HepG2 (cell line): Measurements from ENCODE around the gene SBNO1. TPM values are rescaled to one million over a fixed set of nuclear protein-coding genes. Genes with fewer than 3 reads are reported as not detected.

ENCODE experiments used
- AGO1 ChIP-seq: fragments of 200-400 bp; formaldehyde crosslinking; IDR thresholded peaks from 2 replicates; pipeline ENCODE4 v1.6.1; 2017; ENCODE audit warnings: mild to moderate bottlenecking, low read depth, low read length, moderate library complexity; ENCODE audit not compliant: poor library complexity, severe bottlenecking
- ASH2L ChIP-seq: fragments of 300-600, 200-600 bp; sonication (generic); IDR thresholded peaks from 2 replicates; pipeline ENCODE4 v1.7.0; 2017; ENCODE audit warnings: low read depth, mild to moderate bottlenecking, moderate library complexity, mixed read lengths, low read length; ENCODE audit not compliant: insufficient read length
- ATF1 ChIP-seq: IDR thresholded peaks from 2 replicates; pipeline ENCODE4 v1.6.1; 2016; ENCODE audit warnings: mild to moderate bottlenecking, control low read depth
- ATF7 ChIP-seq, 2 experiments: fragments of 450-650 bp in 1 of 2; sonication (generic) in 1 of 2; formaldehyde crosslinking in 1 of 2; IDR thresholded peaks; 2 replicates each; pipeline versions ENCODE4 v1.4.0 to v1.6.1; 2016 to 2020; ENCODE audit warnings: antibody characterized with exemption in 1 of 2, mild to moderate bottlenecking in 1 of 2, missing genetic modification reagents in 1 of 2
- ELF4 ChIP-seq: sonication (generic); formaldehyde crosslinking; IDR thresholded peaks from 2 replicates; pipeline ENCODE4 v1.5.0; 2020; ENCODE audit warnings: missing genetic modification reagents, mild to moderate bottlenecking, moderate library complexity, borderline replicate concordance
- FOXA1 ChIP-seq, 2 experiments: fragments of 450-650 bp in 1 of 2; sonication (generic) in 1 of 2; formaldehyde crosslinking in 1 of 2; IDR thresholded peaks; 2 replicates each; pipeline versions ENCODE4 v1.4.0 to v1.6.1; 2016 to 2020; ENCODE audit warnings: missing genetic modification reagents in 1 of 2
- HMGA1 ChIP-seq: sonication (generic); formaldehyde crosslinking; conservative IDR thresholded peaks from 2 replicates; pipeline ENCODE4 v1.4.0; 2020; ENCODE audit warnings: missing genetic modification reagents
- HNRNPK ChIP-seq: fragments of 200-400 bp; formaldehyde crosslinking; IDR thresholded peaks from 2 replicates; pipeline ENCODE4 v1.6.1; 2018; ENCODE audit warnings: low read length, low read depth, moderate library complexity, mild to moderate bottlenecking; ENCODE audit not compliant: poor library complexity, severe bottlenecking
- HNRNPUL1 ChIP-seq: fragments of 200-400 bp; formaldehyde crosslinking; IDR thresholded peaks from 2 replicates; pipeline ENCODE4 v1.6.1; 2017; ENCODE audit warnings: low read depth, mild to moderate bottlenecking, low read length, moderate library complexity
- MATR3 ChIP-seq: sonication (generic); formaldehyde crosslinking; IDR thresholded peaks from 2 replicates; pipeline ENCODE4 v1.4.0; 2020; ENCODE audit warnings: missing genetic modification reagents
- MEF2D ChIP-seq: sonication (generic); formaldehyde crosslinking; IDR thresholded peaks from 2 replicates; pipeline ENCODE4 v1.5.1; 2020; ENCODE audit warnings: mild to moderate bottlenecking, missing genetic modification reagents
- MXD4 ChIP-seq: IDR thresholded peaks from 2 replicates; pipeline ENCODE4 v1.6.1; 2016; ENCODE audit warnings: mild to moderate bottlenecking, missing biosample characterization, missing genetic modification reagents
- NFKBIZ ChIP-seq: IDR thresholded peaks from 2 replicates; pipeline ENCODE4 v1.6.1; 2018; ENCODE audit warnings: missing genetic modification reagents, missing compliant biosample characterization
- NRL ChIP-seq: sonication (generic); formaldehyde crosslinking; IDR thresholded peaks from 2 replicates; pipeline ENCODE4 v1.5.0; 2020; ENCODE audit warnings: missing genetic modification reagents, mild to moderate bottlenecking, moderate library complexity, borderline replicate concordance
- PHF8 ChIP-seq: sonication (generic); formaldehyde crosslinking; IDR thresholded peaks from 2 replicates; pipeline ENCODE4 v1.5.0; 2020; ENCODE audit warnings: missing genetic modification reagents
- RAD21 ChIP-seq: fragments of 450-650 bp; formaldehyde crosslinking; IDR thresholded peaks from 2 replicates; pipeline ENCODE4 v1.5.0; 2020; ENCODE audit warnings: mild to moderate bottlenecking
- SALL2 ChIP-seq: sonication (generic); formaldehyde crosslinking; IDR thresholded peaks from 2 replicates; pipeline ENCODE4 v1.8.1; 2023; ENCODE audit warnings: mild to moderate bottlenecking, missing genetic modification reagents, inconsistent platforms
- SRF ChIP-seq: IDR thresholded peaks from 2 replicates; pipeline ENCODE4 v1.6.1; 2011; ENCODE audit warnings: mild to moderate bottlenecking, low read depth, low read length, moderate library complexity
- YEATS2 ChIP-seq: sonication (generic); formaldehyde crosslinking; IDR thresholded peaks from 2 replicates; pipeline ENCODE4 v1.4.0; 2020; ENCODE audit warnings: missing genetic modification reagents, borderline replicate concordance
- ZBTB4 ChIP-seq: sonication (generic); formaldehyde crosslinking; IDR thresholded peaks from 2 replicates; pipeline ENCODE4 v1.4.0; 2020; ENCODE audit warnings: missing genetic modification reagents, mild to moderate bottlenecking, borderline replicate concordance
- ZNF263 ChIP-seq: sonication (generic); formaldehyde crosslinking; IDR thresholded peaks from 2 replicates; pipeline ENCODE4 v1.4.0; 2020; ENCODE audit warnings: missing genetic modification reagents
- ZNF496 ChIP-seq: sonication (generic); formaldehyde crosslinking; IDR thresholded peaks from 2 replicates; pipeline ENCODE4 v1.8.1; 2023; ENCODE audit warnings: mild to moderate bottlenecking, moderate library complexity, missing genetic modification reagents; ENCODE audit not compliant: insufficient replicate concordance
- ZNF574 ChIP-seq: sonication (generic); formaldehyde crosslinking; IDR thresholded peaks from 2 replicates; pipeline ENCODE4 v1.4.0; 2020; ENCODE audit warnings: missing genetic modification reagents
- ZNF576 ChIP-seq: sonication (generic); formaldehyde crosslinking; IDR thresholded peaks from 2 replicates; pipeline ENCODE4 v1.4.0; 2020; ENCODE audit warnings: mild to moderate bottlenecking, missing genetic modification reagents
- polyA plus RNA-seq, 8 experiments: library from polyadenylated mRNA; depleted of rRNA in 3 of 8; stranded (reverse) in 7 of 8; unstranded in 1 of 8; fragments of >200 nt; fragmentation: Illumina TruSeq in 4 of 8; extraction: Trizol in 4 of 8; gene quantifications; 2 replicates each; pipeline versions ENCODE4 v1.2.1 to v1.2.3, GENCODE V29; 2011 to 2016; ENCODE audit warnings: low read depth in 4 of 8, missing spikeins in 1 of 8, mixed read lengths in 1 of 8; ENCODE audit not compliant: insufficient read depth in 1 of 8
- total RNA-seq, 5 experiments: library from RNA; depleted of rRNA; stranded (reverse); fragments of >200 nt; fragmentation: Illumina TruSeq; extraction: Trizol; gene quantifications; 2 replicates each; pipeline ENCODE4 v1.2.3, GENCODE V29; 2016; ENCODE audit warnings: low read depth in 1 of 5

The SBNO1 gene
- total and polyA plus RNA-seq, 2 of the 13 experiments (the other 11 are each of a cell fraction or from before 2014, with no cell fraction given) = 10.9 to 40.2 TPM

GRCh38 chr12:123363740-123364531 is 711 bp downstream of the SBNO1 start (continued):
- TF ChIP-seq AGO1 = no peak
- peak; percentile 80; the same call in 1 of the 2 replicates for TF ChIP-seq SALL2 (CRISPR knock-in tag)
- TF ChIP-seq ATF7 (IDR thresholded peaks at IDR 0.05) = no peak
- TF ChIP-seq ATF7 (CRISPR knock-in tag; IDR thresholded peaks at IDR 0.05) = no peak
- no peak for TF ChIP-seq ZNF496 (CRISPR knock-in tag)
- no peak for TF ChIP-seq SRF
- TF ChIP-seq ZNF263 (CRISPR knock-in tag) = 0 out of 2 replicates have a peak, but pooled peaks have one; percentile 21
- TF ChIP-seq ASH2L = no peak
- no peak for TF ChIP-seq YEATS2 (CRISPR knock-in tag)
- 0 out of 2 replicates have a peak, but pooled peaks have one; percentile 23 for TF ChIP-seq ZNF576 (CRISPR knock-in tag)
- no peak for TF ChIP-seq MXD4 (CRISPR knock-in tag)
- TF ChIP-seq NRL = no peak
- no peak for TF ChIP-seq HNRNPUL1
- no peak for TF ChIP-seq ATF1
- TF ChIP-seq ZBTB4 (CRISPR knock-in tag) = no peak
- TF ChIP-seq ELF4 (CRISPR knock-in tag) = no peak
- TF ChIP-seq HMGA1 (CRISPR knock-in tag) = no peak
- TF ChIP-seq PHF8 (CRISPR knock-in tag) = peak; percentile 22; the same call in 1 of the 2 replicates
- no peak for TF ChIP-seq ZNF574
- no peak for TF ChIP-seq RAD21 (CRISPR knock-in tag)
- TF ChIP-seq MATR3 (CRISPR knock-in tag) = no peak
- no peak for TF ChIP-seq FOXA1 (IDR thresholded peaks at IDR 0.05)
- TF ChIP-seq FOXA1 (CRISPR knock-in tag; IDR thresholded peaks at IDR 0.05) = no peak
- no peak for TF ChIP-seq MEF2D
- no peak for TF ChIP-seq NFKBIZ
- no peak for TF ChIP-seq HNRNPK
